K562 (cell line): ENCODE measurements around the gene ASCL2. TPM values are rescaled to one million over a fixed set of nuclear protein-coding genes. Genes with fewer than 3 reads are reported as not detected.
A peak's percentile ranks its signal among the peaks of the same experiment; 100 is the strongest.

Experiments used
- CBFA2T2 ChIP-seq: fragments of 450-650 bp; conservative IDR thresholded peaks from 2 replicates; pipeline ENCODE4 v1.6.1; 2017; ENCODE audit warnings: mild to moderate bottlenecking
- CBFA2T3 ChIP-seq: fragments of 450-650 bp; IDR thresholded peaks from 2 replicates; pipeline ENCODE4 v1.6.1; 2017
- DNMT1 ChIP-seq: fragments of 450-650 bp; IDR thresholded peaks from 2 replicates; pipeline ENCODE4 v1.6.1; 2016; ENCODE audit warnings: antibody characterized with exemption, mild to moderate bottlenecking
- FOXM1 ChIP-seq, 2 experiments: fragments of 450-650 bp in 1 of 2; sonication (generic) in 1 of 2; formaldehyde crosslinking in 1 of 2; IDR thresholded peaks; 2 replicates each; pipeline versions ENCODE4 v1.6.1 to v1.9.0; 2017 to 2022; ENCODE audit warnings: low read depth in 2 of 2, mild to moderate bottlenecking in 2 of 2, missing genetic modification reagents in 1 of 2, moderate library complexity in 1 of 2
- KAT7 ChIP-seq: sonication (generic); formaldehyde crosslinking; IDR thresholded peaks from 2 replicates; pipeline ENCODE4 v1.8.0; 2022; ENCODE audit warnings: missing genetic modification reagents, mild to moderate bottlenecking, borderline replicate concordance
- MECOM ChIP-seq: fragments of 250-450 bp; sonication (Bioruptor Pico); IDR thresholded peaks from 2 replicates; pipeline ENCODE4 v1.8.0; 2022; ENCODE audit warnings: inconsistent platforms
- MTA1 ChIP-seq: fragments of 450-650 bp; IDR thresholded peaks from 2 replicates; pipeline ENCODE4 v1.6.1; 2017; ENCODE audit warnings: borderline replicate concordance
- NFRKB ChIP-seq: fragments of 450-650 bp; IDR thresholded peaks from 2 replicates; pipeline ENCODE4 v1.6.1; 2016; ENCODE audit warnings: low read depth
- RAD51 ChIP-seq: fragments of 450-650 bp; IDR thresholded peaks from 2 replicates; pipeline ENCODE4 v1.7.1; 2016; ENCODE audit warnings: low read depth, mild to moderate bottlenecking, borderline replicate concordance
- RBFOX2 ChIP-seq: fragments of 200-400 bp; formaldehyde crosslinking; IDR thresholded peaks from 2 replicates; pipeline ENCODE4 v1.6.1; 2017; ENCODE audit warnings: low read depth, mild to moderate bottlenecking, low read length, moderate library complexity
- SAFB2 ChIP-seq: fragments of 200-400 bp; formaldehyde crosslinking; IDR thresholded peaks from 2 replicates; pipeline ENCODE4 v1.6.1; 2018; ENCODE audit warnings: borderline replicate concordance, low read length, low read depth, moderate library complexity; ENCODE audit not compliant: severe bottlenecking
- SMAD4 ChIP-seq: fragments of 250-450 bp; sonication (Bioruptor Pico); conservative IDR thresholded peaks from 2 replicates; pipeline ENCODE4 v1.8.0; 2021; ENCODE audit warnings: inconsistent platforms, mild to moderate bottlenecking, moderate library complexity
- STAT5A ChIP-seq: IDR thresholded peaks from 2 replicates; pipeline ENCODE4 v1.6.1; 2012; ENCODE audit warnings: low read length, inconsistent platforms, borderline replicate concordance
- TAF7 ChIP-seq: fragments of 450-650 bp; IDR thresholded peaks from 2 replicates; pipeline ENCODE4 v1.6.1; 2016; ENCODE audit warnings: missing genetic modification characterization, missing compliant biosample characterization
- TAF9B ChIP-seq: fragments of 450-650 bp; IDR thresholded peaks from 2 replicates; pipeline ENCODE4 v1.6.1; 2018; ENCODE audit warnings: mild to moderate bottlenecking; ENCODE audit not compliant: partially characterized antibody
- ZBTB17 ChIP-seq: fragments of 450-650 bp; formaldehyde crosslinking; IDR thresholded peaks from 2 replicates; pipeline ENCODE4 v1.4.0; 2020; ENCODE audit warnings: mild to moderate bottlenecking
- ZNF263 ChIP-seq: sonication (generic); formaldehyde crosslinking; IDR thresholded peaks from 2 replicates; pipeline ENCODE4 v1.8.0; 2022; ENCODE audit warnings: mild to moderate bottlenecking, missing genetic modification reagents, borderline replicate concordance
- polyA plus RNA-seq, 8 experiments: library from polyadenylated mRNA; depleted of rRNA in 4 of 8; stranded (reverse) in 5 of 8; unstranded in 3 of 8; fragments of >200 nt; fragmentation: Nextera tagmentation in 2 of 8; fragmentation: Illumina TruSeq in 1 of 8; extraction: Ambion mirVana in 2 of 8; extraction: Trizol in 1 of 8; gene quantifications; 2 replicates each; pipeline versions ENCODE4 v1.2.1 to v1.2.3, GENCODE V29; 2011 to 2014; ENCODE audit warnings: inconsistent platforms in 1 of 8, missing spikeins in 1 of 8
- total RNA-seq, 7 experiments: library from RNA; depleted of rRNA in 6 of 7; stranded (reverse); fragments of >200 nt in 6 of 7; fragmentation: Illumina TruSeq in 2 of 7; extraction: Trizol in 2 of 7; gene quantifications; 2 replicates each; pipeline versions ENCODE4 v1.2.1 to v1.2.3, GENCODE V29; 2011 to 2021; ENCODE audit warnings: low replicate concordance in 1 of 7
- TF ChIP-seq, protein P1 (sequence below), 2 experiments: fragments of 450-650 bp; formaldehyde crosslinking in 1 of 2; IDR thresholded peaks; 2 replicates each; pipeline versions ENCODE4 v1.4.0 to v1.6.1; 2014 to 2020; ENCODE audit warnings: mild to moderate bottlenecking in 2 of 2, borderline replicate concordance in 1 of 2, low read depth in 1 of 2

The ASCL2 gene
- total and polyA plus RNA-seq, 9 of the 15 experiments (the other 6 are each of a cell fraction or from before 2014, with no cell fraction given): 0.11 to 1.4 (median 0.36) TPM; not detected in 2

GRCh38 chr11:2303627-2304505, 33.5 kb upstream of the ASCL2 start (continued):
- TF ChIP-seq, protein P1, sequence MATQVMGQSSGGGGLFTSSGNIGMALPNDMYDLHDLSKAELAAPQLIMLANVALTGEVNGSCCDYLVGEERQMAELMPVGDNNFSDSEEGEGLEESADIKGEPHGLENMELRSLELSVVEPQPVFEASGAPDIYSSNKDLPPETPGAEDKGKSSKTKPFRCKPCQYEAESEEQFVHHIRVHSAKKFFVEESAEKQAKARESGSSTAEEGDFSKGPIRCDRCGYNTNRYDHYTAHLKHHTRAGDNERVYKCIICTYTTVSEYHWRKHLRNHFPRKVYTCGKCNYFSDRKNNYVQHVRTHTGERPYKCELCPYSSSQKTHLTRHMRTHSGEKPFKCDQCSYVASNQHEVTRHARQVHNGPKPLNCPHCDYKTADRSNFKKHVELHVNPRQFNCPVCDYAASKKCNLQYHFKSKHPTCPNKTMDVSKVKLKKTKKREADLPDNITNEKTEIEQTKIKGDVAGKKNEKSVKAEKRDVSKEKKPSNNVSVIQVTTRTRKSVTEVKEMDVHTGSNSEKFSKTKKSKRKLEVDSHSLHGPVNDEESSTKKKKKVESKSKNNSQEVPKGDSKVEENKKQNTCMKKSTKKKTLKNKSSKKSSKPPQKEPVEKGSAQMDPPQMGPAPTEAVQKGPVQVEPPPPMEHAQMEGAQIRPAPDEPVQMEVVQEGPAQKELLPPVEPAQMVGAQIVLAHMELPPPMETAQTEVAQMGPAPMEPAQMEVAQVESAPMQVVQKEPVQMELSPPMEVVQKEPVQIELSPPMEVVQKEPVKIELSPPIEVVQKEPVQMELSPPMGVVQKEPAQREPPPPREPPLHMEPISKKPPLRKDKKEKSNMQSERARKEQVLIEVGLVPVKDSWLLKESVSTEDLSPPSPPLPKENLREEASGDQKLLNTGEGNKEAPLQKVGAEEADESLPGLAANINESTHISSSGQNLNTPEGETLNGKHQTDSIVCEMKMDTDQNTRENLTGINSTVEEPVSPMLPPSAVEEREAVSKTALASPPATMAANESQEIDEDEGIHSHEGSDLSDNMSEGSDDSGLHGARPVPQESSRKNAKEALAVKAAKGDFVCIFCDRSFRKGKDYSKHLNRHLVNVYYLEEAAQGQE (IDR thresholded peaks at IDR 0.05; ENCODE audit: borderline replicate concordance): no peak
- TF ChIP-seq, protein P1 (CRISPR knock-in tag; IDR thresholded peaks at IDR 0.05; ENCODE audit: low read depth): no peak
- no peak for TF ChIP-seq TAF9B
- no peak for TF ChIP-seq KAT7
- TF ChIP-seq MTA1: peak; percentile 67
- TF ChIP-seq DNMT1: no peak
- TF ChIP-seq MECOM (CRISPR knock-in tag): peak; percentile 84
- TF ChIP-seq NFRKB: no peak
- no peak; the same call in 1 of the 2 replicates for TF ChIP-seq RBFOX2
- TF ChIP-seq SMAD4 (CRISPR knock-in tag): peak; percentile 97
- peak; percentile 93 for TF ChIP-seq FOXM1 (IDR thresholded peaks at IDR 0.05; ENCODE audit: low read depth)
- TF ChIP-seq FOXM1 (CRISPR knock-in tag; IDR thresholded peaks at IDR 0.05; ENCODE audit: low read depth): no peak
- TF ChIP-seq STAT5A: peak; percentile 89
- no peak for TF ChIP-seq SAFB2
- no peak for TF ChIP-seq RAD51
- TF ChIP-seq ZNF263 (CRISPR knock-in tag): peak; percentile 78; the same call in 1 of the 2 replicates
- TF ChIP-seq ZBTB17 (CRISPR knock-in tag): peak; percentile 86
- TF ChIP-seq CBFA2T3: peak; percentile 100
- no peak for TF ChIP-seq TAF7 (tag)
- peak; percentile 99 for TF ChIP-seq CBFA2T2
